Astrocyte of the spinal cord (primary cell): ENCODE results near the gene TMCC2.
A peak's percentile ranks its signal among the peaks of the same experiment; 100 is the strongest.

Experiments used
- DNase-seq: peaks from one replicate; pipeline ENCODE4 v3.0.0; 2011; ENCODE audit warnings: low read depth, low spot score
- H3K4me3 ChIP-seq: 2 replicates; pipeline ENCODE4 v1.5.1; 2011; ENCODE audit warnings: low read depth, mild to moderate bottlenecking, low read length, moderate library complexity
- in situ Hi-C: cut with HindIII; loops from 2 replicates; pipeline ENCODE4 v1.10.0; 2017; ENCODE audit warnings: low sequenced_read_pairs
- TF ChIP-seq, protein P1 (sequence below): IDR thresholded peaks from 2 replicates; pipeline ENCODE4 v1.5.1; 2012; ENCODE audit warnings: low read depth, mild to moderate bottlenecking, low read length, inconsistent platforms

The TMCC2 gene

DNA sequence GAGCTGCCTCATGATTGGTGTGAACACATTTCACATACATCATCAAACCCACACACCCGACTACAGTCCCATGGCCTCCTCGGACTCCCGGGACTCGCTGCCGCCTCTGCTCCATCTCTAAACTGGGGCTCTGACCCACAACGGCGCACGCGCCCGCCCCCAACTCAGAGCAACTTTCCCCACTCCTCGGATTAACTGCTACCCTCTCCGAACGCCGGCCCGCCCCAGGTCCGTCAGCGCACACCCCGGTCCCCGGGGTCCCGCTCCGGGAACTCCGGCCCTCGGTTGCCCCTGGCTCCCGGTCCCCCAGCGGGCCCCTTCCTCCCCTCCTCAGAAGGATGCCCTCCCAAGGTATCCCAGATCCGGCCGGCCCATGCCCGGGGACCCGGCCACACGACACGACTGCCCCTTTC, 17.0 kb upstream of the TMCC2 start:
- DNase-seq, result peak; percentile 36
- H3K4me3 ChIP-seq, result peak overlapping the region; percentile 85
- in situ Hi-C loops, result no loop called here
- TF ChIP-seq, protein P1, sequence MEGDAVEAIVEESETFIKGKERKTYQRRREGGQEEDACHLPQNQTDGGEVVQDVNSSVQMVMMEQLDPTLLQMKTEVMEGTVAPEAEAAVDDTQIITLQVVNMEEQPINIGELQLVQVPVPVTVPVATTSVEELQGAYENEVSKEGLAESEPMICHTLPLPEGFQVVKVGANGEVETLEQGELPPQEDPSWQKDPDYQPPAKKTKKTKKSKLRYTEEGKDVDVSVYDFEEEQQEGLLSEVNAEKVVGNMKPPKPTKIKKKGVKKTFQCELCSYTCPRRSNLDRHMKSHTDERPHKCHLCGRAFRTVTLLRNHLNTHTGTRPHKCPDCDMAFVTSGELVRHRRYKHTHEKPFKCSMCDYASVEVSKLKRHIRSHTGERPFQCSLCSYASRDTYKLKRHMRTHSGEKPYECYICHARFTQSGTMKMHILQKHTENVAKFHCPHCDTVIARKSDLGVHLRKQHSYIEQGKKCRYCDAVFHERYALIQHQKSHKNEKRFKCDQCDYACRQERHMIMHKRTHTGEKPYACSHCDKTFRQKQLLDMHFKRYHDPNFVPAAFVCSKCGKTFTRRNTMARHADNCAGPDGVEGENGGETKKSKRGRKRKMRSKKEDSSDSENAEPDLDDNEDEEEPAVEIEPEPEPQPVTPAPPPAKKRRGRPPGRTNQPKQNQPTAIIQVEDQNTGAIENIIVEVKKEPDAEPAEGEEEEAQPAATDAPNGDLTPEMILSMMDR, result no peak

GRCh38 chr1:205211169-205211838, 16.4 kb upstream of the TMCC2 start, which contains the start of gene DSTYK:
Gene DSTYK (minus strand): TSS chr1:205211702. CDS start chr1:205211535, 167 bp downstream.
- TF ChIP-seq, protein P1, result no peak
- peak within 1 kb of the TSS; percentile 85 for H3K4me3 ChIP-seq
- in situ Hi-C loops, result no loop called here
- DNase-seq, result peak; percentile 98

GRCh38 chr1:205211839-205212536, 15.8 kb upstream of the TMCC2 start:
- DNase-seq, result no peak
- in situ Hi-C loops, result no loop called here
- peak overlapping the region; percentile 85 for H3K4me3 ChIP-seq
- TF ChIP-seq, protein P1, result no peak

DNA sequence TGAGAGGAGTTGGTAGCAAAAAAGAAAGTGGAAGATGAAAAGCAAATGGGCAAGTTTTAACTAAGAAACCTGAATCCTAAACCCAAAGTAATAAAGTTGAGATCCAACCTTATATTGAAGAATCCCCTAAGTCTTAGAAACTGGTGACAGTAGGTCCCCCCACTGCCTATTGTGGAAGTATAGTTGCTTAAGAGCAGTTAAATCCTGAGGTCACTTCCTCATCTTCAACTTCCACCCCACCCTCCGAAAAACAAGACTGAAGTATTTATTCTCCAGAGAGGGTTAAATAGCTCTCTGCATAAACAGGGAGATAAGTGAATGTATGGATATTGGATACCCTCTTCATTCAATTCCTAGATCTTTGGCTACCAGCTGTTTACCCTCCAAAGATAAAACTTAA, 13.0 kb upstream of the TMCC2 start:
- no peak overlapping the region for H3K4me3 ChIP-seq
- TF ChIP-seq, protein P1, result no peak
- no peak for DNase-seq
- in situ Hi-C loops, result no loop called here

DNA sequence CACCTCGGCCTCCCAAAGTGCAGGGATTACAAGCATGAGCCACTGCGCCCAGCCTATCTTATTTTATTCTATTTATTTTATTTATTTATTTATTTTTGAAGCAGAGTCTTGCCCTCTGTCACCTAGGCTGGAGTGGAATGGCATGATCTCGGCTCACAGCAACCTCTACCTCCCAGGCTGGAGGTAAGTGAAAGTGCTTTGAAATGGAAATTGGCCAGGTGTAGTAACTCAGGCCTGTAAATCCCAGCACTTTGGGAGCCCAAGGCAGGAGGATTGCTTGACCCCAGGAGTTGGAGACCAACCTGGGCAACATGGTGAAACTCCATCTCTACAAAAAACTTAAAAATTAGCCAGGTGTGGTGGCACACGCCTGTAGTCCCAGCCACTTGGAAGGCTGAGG, 11.2 kb upstream of the TMCC2 start:
- no peak for DNase-seq
- H3K4me3 ChIP-seq, result no peak overlapping the region
- in situ Hi-C loops, result no loop called here
- TF ChIP-seq, protein P1, result no peak

DNA sequence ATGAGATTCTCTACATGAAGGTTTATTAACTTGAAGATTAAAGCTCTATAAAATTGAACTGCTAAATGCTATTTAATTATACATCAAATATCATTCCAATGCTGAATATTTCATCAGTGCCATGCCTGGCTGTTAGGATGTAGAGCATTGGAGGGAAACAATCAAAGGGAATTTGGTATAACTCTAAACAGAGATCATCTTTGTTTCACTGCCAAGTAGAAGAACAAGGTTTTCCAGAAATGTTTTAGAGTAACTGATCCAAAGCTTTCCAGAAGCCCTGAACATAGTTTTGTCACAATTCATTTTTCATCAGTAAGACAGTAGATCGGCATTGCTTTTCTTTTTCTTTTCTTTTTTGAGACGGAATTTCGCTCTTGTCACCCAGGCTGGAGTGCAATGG, 10.3 kb upstream of the TMCC2 start:
- TF ChIP-seq, protein P1, result no peak
- in situ Hi-C loops, result no loop called here
- no peak for DNase-seq

More for the DNA sequence above, 10.3 kb upstream of the TMCC2 start:
- no peak overlapping the region for H3K4me3 ChIP-seq
